Suprapubic skin (tissue), 3 donors: ENCODE measurements around the gene ASIC2.

ENCODE experiments used
- POLR2A ChIP-seq, 2 donors: fragments of 450-650 bp; IDR thresholded peaks; one replicate each; pipeline ENCODE4 v1.6.1; 2017; ENCODE audit warnings: antibody characterized with exemption in 2 of 2, mild to moderate bottlenecking in 2 of 2, moderate library complexity in 2 of 2
- TF ChIP-seq, protein P1 (sequence below), 2 donors: fragments of 200-600 bp in 1 of 2; fragments of 450-650 bp in 1 of 2; sonication (generic) in 1 of 2; IDR thresholded peaks; one replicate each; pipeline ENCODE4 v1.5.1; 2016 to 2019; ENCODE audit warnings: antibody characterized with exemption in 2 of 2, mild to moderate bottlenecking in 1 of 2, moderate library complexity in 1 of 2

DNA sequence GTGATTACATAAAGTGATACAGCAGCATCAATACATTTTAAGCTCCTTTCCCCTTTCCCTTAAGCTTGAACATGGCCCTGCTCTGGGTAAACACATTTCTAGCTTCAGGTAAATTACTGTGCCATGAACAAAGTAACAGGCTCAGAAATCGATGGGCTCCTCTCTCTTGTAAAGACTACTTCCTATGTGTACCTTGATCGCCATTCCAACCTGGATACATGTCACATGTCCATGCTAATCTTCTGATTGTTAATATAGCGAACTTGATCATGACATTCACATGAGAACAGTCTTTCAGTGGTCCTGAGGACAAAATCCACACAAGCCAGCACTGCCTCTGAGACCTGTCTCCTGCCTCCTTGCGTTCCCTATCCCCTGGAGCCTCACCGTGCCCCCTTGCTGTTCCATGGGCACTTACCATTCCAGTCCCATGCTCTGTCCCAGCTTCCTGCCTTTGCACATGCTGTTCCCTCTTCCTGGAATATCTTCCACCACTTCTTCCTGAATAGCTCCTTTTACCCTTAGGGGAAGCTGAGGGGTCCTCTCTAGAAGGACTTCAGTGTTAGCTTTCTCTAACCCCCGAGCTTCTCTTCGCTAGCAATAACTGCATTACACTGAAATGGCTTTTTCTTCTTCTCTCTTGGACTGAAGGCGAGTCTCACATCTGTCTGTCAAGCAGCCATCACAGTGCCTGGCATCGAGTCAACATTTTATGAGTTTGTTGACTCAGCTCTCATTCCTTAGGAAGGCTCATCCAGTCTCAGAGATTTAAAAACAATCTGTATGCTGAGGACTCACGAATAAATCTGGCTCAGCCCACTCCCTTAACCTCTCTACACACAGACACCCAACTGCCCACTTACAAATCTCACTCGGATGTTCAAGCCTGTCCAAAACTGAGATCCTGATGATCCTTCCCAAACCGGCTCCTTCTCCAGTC, 93.3 kb downstream of the ASIC2 start:
- no peak for TF ChIP-seq POLR2A (IDR thresholded peaks at IDR 0.05)
- TF ChIP-seq, protein P1, sequence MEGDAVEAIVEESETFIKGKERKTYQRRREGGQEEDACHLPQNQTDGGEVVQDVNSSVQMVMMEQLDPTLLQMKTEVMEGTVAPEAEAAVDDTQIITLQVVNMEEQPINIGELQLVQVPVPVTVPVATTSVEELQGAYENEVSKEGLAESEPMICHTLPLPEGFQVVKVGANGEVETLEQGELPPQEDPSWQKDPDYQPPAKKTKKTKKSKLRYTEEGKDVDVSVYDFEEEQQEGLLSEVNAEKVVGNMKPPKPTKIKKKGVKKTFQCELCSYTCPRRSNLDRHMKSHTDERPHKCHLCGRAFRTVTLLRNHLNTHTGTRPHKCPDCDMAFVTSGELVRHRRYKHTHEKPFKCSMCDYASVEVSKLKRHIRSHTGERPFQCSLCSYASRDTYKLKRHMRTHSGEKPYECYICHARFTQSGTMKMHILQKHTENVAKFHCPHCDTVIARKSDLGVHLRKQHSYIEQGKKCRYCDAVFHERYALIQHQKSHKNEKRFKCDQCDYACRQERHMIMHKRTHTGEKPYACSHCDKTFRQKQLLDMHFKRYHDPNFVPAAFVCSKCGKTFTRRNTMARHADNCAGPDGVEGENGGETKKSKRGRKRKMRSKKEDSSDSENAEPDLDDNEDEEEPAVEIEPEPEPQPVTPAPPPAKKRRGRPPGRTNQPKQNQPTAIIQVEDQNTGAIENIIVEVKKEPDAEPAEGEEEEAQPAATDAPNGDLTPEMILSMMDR (IDR thresholded peaks at IDR 0.05), result no peak
